Superior temporal gyrus (tissue), 1 donor: Measurements from ENCODE around the gene CHST8.

Experiments
- DNase-seq: peaks from one replicate; pipeline ENCODE4 v3.0.0-alpha.2; 2016; ENCODE audit errors: extremely low spot score

The CHST8 gene

GRCh38 chr19:33795370-33796163 lies 173.8 kb downstream of the CHST8 start:
- no peak for DNase-seq

- no peak for DNase-seq
Measured at GRCh38 chr19:33796164-33796875, 174.6 kb downstream of the CHST8 start, which contains the start of gene KCTD15. Gene KCTD15, plus strand, starts transcription at chr19:33796870. Its CDS starts 3,585 bp downstream, at chr19:33800455.

- no peak for DNase-seq
Measured at GRCh38 chr19:33797802-33798671, 176.3 kb downstream of the CHST8 start.

GRCh38 chr19:33798681-33799111 lies 176.9 kb downstream of the CHST8 start:
- no peak for DNase-seq

- DNase-seq, result no peak
Measured at GRCh38 chr19:33799476-33799875, 177.7 kb downstream of the CHST8 start.

GRCh38 chr19:33800012-33800680 lies 178.4 kb downstream of the CHST8 start:
- DNase-seq, result no peak

- DNase-seq, result no peak
Measured at GRCh38 chr19:33801411-33801810, 179.7 kb downstream of the CHST8 start.

- DNase-seq, result no peak
Measured at GRCh38 chr19:33802001-33802400, 180.2 kb downstream of the CHST8 start.

GRCh38 chr19:33802801-33803200 lies 181.0 kb downstream of the CHST8 start:
- no peak for DNase-seq

GRCh38 chr19:33803383-33803782 lies 181.6 kb downstream of the CHST8 start:
- DNase-seq, result no peak

- no peak for DNase-seq
Measured at GRCh38 chr19:33804021-33804799, 182.5 kb downstream of the CHST8 start.

GRCh38 chr19:33805313-33805712 lies 183.6 kb downstream of the CHST8 start:
- no peak for DNase-seq

GRCh38 chr19:33805840-33806433 lies 184.2 kb downstream of the CHST8 start:
- DNase-seq, result no peak

- DNase-seq, result no peak
Measured at GRCh38 chr19:33806434-33806881, 184.7 kb downstream of the CHST8 start.

GRCh38 chr19:33808399-33808798 lies 186.6 kb downstream of the CHST8 start:
- DNase-seq, result no peak

- DNase-seq, result no peak
Measured at GRCh38 chr19:33809960-33810359, 188.2 kb downstream of the CHST8 start.

GRCh38 chr19:33810821-33811220 lies 189.1 kb downstream of the CHST8 start:
- no peak for DNase-seq

GRCh38 chr19:33811246-33811645 lies 189.5 kb downstream of the CHST8 start:
- DNase-seq, result no peak

GRCh38 chr19:33811736-33812387 lies 190.1 kb downstream of the CHST8 start:
- DNase-seq, result no peak
